Measurements from ENCODE around the gene ATP6V1G1.

DNA sequence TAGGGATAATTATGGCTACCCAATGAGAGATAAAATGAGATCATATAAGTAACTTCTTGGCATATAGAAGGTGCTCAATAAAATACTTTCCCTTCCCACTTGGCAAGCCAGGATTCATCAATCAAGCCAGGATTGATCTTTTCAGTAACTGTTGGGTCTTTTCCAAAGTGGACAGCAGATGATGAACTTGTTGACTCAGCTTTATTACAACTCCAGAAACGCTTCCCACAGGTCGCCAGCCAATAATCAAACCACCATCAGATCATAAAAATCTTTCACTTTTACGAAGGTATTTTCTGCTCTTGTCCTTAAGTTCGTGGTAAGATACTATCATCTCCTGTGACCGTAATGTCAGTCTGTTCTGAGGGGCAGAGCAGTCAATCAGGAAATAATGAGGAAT, 42.5 kb upstream of the ATP6V1G1 start:
- TF ChIP-seq, protein P1, sequence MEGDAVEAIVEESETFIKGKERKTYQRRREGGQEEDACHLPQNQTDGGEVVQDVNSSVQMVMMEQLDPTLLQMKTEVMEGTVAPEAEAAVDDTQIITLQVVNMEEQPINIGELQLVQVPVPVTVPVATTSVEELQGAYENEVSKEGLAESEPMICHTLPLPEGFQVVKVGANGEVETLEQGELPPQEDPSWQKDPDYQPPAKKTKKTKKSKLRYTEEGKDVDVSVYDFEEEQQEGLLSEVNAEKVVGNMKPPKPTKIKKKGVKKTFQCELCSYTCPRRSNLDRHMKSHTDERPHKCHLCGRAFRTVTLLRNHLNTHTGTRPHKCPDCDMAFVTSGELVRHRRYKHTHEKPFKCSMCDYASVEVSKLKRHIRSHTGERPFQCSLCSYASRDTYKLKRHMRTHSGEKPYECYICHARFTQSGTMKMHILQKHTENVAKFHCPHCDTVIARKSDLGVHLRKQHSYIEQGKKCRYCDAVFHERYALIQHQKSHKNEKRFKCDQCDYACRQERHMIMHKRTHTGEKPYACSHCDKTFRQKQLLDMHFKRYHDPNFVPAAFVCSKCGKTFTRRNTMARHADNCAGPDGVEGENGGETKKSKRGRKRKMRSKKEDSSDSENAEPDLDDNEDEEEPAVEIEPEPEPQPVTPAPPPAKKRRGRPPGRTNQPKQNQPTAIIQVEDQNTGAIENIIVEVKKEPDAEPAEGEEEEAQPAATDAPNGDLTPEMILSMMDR (IDR thresholded peaks at IDR 0.05; ENCODE audit: insufficient read depth, low read depth, low read length), result no peak
- TF ChIP-seq EZH2 (IDR thresholded peaks at IDR 0.05; ENCODE audit: insufficient read depth, low read length), result no peak

Measured in astrocyte (in vitro differentiated cells and primary cell).